Measurements from ENCODE around the gene DAB2IP.

DAB2IP gene

DNA sequence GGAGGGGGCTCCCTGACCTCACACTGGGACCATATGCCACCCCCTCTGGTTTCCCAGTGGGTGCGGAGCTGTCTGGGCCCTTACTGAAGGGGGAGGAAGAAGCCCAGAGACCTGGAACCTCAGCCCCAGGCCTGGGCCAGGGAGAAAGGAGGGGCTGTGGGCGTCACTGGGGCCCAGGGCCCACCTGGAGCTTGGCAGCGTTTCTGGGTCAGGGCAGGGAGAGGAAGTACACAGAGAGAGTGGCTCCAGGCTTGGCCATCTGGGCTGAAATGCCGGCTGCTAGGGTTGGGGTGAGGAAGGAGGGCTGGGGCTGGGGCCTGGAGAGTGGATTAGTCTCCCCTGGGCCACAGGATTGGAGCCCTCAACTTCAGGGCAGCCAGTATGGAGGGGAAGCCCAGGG lies 6.4 kb upstream of the DAB2IP start:
- no peak for DNase-seq (ENCODE audit: low read depth)

DNA sequence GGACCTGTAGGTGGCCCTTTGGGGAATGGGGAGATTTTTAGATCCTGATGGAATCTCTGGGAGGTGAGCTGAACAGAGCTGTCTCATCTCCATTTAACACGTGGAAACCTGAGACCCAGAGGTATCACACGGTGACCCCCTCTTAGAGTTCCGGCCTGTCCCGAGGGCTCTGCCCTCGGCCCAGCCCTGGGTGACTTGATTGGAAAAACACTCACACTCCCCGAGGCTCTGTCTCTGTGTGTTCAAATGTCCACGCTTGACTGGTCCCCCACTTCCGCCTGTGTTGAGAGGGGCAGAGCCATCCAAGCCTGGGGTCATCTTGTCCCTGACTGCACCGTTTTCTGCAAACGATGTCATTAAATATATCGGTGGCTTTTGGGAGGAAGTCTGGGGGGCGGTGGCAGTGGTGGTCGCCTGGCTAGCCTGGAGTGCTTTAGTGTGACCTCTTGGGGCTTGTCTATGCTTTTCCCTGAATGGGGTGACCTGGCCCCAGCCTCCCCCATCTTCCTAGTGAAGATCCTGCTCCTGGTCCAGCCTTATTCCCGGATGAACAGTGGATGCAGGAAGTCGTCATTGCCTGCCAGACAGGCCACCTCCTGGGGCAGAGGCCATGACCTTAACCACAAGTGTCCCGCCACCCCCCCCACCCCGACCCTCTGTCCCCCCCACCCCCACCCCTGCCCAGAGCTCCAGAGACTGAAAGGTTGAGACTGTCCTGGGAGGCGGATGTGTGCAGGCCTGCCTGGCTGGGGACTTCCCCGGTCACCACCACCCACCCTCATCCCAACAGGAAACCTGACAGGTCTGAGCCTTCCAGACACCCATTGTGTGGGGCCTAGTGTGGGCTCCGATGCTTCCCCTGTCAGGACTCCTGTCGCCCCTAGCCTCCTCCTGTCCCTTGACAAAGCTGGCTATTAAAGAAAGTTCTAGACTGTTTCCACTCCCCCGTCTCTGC lies 5.3 kb upstream of the DAB2IP start:
- DNase-seq (ENCODE audit: low read depth): no peak

DNA sequence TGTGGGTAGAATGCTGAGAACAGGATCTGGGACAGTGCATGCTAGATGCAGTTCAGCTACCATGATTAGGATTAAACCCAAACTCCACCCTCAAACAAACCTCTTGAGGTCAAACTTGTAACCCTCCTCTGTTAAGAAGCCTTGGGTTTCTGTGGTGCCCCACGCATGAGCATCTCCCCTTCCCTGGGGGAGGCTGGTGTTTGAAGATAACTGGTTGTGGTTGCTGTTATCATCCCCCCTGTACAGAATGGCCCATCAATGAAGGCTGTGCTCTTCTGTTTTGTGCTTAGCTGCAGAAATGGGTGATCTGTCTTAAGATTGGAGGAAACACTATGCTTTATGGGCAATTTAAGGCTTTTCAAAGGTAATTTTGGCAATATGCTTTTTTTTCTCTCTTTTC lies 4.4 kb upstream of the DAB2IP start:
- DNase-seq (ENCODE audit: low read depth): no peak

DNA sequence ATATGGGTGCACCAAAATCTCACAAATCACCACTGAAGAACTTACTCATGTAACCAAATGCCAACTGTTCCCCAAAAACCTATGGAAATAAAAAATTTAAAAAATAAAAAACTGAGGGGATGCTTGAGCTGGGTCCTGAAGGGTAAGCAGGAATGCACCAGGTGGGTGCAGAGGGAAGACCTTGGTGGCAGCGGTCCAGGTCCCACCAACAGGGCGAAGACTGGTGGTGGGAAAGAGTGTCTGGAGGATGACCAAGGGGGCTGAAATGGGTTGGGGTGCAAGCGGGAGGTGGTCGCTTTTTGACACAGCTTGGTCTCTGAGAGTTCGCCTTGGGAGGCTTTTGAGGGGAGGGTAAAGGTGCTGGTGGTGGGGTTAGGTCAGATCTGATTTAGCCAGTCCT lies 3.3 kb upstream of the DAB2IP start:
- DNase-seq (ENCODE audit: low read depth): no peak

DNA sequence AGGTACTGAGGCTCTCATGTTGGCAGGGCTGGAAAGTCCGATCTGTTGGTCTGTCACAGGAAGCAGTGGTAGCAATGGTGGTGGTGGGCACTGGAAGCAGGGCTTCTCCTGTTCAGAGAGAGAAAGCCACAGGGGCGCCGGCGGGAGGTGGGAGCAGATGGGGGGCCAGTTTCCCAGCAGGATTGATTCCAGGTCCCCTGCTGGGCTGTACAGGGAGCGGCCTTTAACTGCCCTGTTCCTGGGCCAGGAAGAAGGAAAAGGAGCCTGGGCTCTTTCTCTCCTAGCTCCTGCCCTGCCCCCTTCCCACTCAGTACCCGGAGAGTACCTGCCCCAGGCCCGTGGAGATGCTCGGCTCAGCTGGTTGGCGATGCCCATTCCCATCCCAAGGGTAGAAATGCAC lies 2.6 kb upstream of the DAB2IP start:
- DNase-seq (ENCODE audit: low read depth): no peak

- DNase-seq (ENCODE audit: low read depth): no peak
Observed at GRCh38 chr9:121649476-121650216, 1.8 kb upstream of the DAB2IP start.

DNA sequence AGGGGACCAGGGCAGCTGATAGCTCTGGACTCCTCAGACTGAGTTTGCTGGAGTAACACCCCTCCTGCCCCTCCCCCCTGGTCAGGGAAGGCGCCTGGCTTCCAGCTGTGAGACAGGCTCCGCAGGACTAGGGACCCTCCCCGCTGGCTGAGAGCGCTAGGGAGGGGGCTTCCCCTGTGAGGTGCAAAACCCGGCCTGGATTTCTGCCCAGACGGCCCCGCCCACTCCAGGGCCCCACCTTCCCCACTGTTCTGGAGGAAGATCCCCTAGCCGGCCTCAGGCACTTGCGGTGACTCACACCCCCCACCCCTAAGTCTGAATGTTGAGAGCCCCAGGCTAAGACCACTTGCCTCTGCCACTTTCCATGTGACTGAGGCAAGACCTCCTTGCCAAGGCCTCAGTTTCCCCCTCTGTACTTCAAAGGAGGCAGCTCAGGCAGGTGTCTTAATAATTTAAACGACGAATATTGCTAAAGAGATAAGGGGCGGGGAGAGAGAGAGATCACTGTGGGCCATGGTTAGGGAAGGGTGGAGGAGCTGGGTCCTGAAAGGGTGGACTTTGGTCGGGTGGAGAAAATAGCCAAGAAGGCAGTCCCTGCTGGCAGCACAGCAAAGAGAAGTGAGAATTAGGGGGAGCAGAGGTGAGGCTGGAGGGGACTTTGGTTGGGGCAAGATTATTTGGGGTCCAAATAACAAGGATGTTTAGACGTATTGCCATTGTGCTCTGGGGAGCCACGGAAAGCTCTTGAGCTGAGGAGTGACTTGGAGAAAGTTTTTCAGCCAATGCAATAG lies 1.0 kb upstream of the DAB2IP start:
- DNase-seq (ENCODE audit: low read depth): no peak

DNA sequence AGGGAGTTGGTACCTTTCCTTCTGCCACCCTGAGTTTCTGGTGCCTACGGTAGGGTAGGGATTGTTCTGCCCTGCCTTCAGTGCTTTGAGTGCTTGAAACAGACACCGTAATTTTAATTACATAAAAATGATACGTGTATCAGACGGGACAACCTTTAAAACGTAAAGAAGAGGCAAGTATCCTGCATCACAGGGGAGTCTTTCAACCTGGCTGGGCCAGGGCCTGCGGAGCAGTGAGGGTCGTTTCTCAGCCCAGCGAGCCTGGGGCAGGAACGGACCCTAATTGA lies 483 bp upstream of the DAB2IP start:
- no peak for DNase-seq (ENCODE audit: low read depth)

GRCh38 chr9:121652021-121652837 lies 795 bp downstream of the DAB2IP start:
- no peak for DNase-seq (ENCODE audit: low read depth)

GRCh38 chr9:121652838-121653231 lies 1.4 kb downstream of the DAB2IP start:
- no peak for DNase-seq (ENCODE audit: low read depth)

DNA sequence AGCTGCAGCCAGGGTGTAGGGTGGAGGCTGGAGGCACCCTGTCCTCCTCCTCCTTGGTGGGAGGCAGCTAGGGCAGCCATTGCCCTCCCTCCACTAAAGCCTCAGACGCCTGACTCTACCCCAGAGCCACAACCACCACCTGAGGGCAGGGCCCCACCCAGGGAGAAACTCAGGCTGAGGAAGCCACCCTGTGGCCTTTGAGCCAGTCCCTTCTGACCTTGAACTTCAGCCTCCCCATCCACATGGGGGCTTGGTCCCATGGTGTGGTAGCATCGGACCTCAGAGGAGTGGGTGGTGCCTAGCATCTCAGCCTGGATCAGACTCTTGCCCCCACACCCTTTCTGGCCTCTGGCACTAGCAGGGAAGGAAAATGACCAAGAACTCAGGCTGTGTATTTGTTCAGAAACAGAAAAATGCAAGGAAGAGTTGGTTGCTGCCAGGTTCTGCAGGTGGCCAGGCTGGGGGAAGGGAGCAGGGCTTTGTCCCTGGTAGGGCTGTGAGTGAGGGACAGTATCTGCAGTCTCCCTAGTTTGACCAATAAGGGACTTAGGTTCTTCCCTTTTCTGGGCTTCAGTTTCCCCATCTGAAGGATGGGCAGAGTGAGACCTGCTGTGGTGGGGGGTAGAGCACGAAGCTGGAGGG lies 3.2 kb downstream of the DAB2IP start:
- DNase-seq (ENCODE audit: low read depth): no peak

DNA sequence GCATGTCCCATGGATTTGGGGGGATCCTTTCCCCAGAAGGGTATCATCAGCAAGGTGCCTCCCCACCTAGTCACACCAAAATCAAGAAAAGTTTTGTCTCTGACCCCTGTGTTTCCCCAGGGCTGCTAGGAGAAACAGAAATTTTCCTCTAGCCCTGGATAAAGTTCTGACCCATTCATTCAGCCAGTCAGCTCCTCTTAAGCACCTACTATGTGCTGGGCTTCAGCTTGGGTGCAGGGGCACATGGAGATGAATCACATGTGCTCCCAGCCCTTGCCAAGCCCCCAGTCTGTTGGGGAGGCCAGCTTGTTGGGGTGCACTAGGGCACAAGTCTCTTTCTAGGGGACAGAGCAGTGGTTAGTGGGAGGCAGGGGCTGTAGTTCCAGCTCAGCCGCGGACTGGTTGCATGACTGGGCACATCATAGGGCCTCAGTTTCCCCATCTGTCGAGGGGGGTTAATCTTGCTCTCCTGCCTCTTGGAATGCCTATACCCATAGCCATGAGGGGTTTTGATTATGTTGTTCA lies 3.9 kb downstream of the DAB2IP start:
- no peak for DNase-seq (ENCODE audit: low read depth)

DNA sequence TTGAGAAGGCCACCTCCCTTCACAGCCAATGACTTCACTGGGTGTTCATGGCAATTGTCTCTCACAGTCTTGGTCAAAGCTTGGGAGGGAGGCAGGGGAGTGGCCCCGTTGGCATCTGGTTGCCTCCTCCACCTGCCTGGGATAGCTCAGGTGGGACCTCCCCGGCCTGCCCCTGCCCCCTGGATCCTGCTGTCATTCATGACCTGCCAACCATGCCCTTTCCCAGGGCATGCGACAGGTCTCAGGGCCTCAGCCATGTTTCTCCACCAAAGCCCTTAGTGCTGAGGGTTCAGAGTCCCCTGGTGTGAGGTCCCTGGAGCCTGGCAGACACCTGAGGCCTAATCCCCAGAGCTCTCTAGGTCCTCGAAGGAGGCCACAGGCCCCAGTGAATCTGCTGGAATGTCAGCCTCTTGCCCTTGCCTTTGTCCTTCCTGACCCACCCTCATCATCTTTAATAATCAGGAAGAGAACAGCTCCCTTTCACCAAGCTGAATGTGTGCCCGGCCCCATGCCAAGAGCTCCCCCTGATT lies 5.6 kb downstream of the DAB2IP start:
- DNase-seq (ENCODE audit: low read depth): no peak

DNA sequence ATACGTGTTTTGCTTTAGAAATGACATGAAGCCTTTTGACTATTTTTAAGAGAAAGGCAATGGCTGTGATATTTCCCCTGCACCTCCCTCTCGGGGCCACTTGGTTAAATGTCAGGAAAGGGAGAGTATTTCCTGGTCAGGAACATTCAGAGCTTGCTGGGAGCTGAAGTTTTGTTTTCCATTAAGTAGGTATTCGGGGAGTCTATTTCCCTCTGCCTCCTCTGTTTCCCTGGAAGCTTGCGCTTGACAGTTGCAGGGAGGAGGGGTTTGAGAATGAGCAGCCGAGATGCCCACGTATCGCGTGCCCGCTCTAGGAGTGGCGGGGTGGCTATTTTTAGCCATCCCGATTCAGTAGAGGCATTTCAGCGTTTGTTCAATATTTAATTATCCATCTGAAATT lies 6.7 kb downstream of the DAB2IP start:
- no peak for DNase-seq (ENCODE audit: low read depth)

GRCh38 chr9:121658591-121658990 lies 7.2 kb downstream of the DAB2IP start:
- no peak for DNase-seq (ENCODE audit: low read depth)

- no peak for DNase-seq (ENCODE audit: low read depth)
Observed at GRCh38 chr9:121660367-121660766, 8.9 kb downstream of the DAB2IP start.

- DNase-seq (ENCODE audit: low read depth): no peak
Observed at GRCh38 chr9:121660876-121661275, 9.4 kb downstream of the DAB2IP start.

- no peak for DNase-seq (ENCODE audit: low read depth)
Observed at GRCh38 chr9:121661328-121661727, 9.9 kb downstream of the DAB2IP start.

GRCh38 chr9:121662359-121662758 lies 10.9 kb downstream of the DAB2IP start:
- no peak for DNase-seq (ENCODE audit: low read depth)

- no peak for DNase-seq (ENCODE audit: low read depth)
Observed at GRCh38 chr9:121662891-121663580, 11.6 kb downstream of the DAB2IP start.

Measured in HS-27A (cell line).